ENCODE results near the gene EIF4H.

- TF ChIP-seq CTCF (IDR thresholded peaks at IDR 0.05) = no peak
- no peak for TF ChIP-seq EZH2 (IDR thresholded peaks at IDR 0.05; ENCODE audit: borderline replicate concordance, insufficient read depth, low read depth, low read length, poor library complexity, severe bottlenecking)
Observed at GRCh38 chr7:74182453-74183090, 8.4 kb downstream of the EIF4H start.

Data from B cell (primary cell).